ENCODE measurements around the gene TMEM259.

The TMEM259 gene

DNA sequence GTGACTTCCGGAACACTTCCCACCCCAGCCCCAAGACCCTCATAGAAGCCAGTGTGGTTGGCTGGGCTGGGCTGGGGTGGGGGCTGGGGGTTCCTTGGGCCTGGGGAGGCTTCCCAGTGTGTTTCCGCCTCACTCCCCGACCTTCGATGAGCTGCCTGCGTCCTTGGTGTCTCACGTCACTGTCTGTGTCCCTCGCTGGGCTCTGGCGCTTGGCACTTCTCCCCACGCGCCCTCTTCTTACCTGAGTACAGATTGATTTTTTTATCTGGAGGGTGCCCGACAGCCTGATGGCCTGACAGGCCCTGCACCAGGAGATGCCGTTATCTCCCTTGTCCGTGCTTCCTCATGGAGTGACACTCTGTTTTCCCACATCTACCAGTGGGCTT, 28.3 kb downstream of the TMEM259 start:
- Histone ChIP-seq H3K27me3 (peaks cover 29% of the 10 kb centered on the region), H3K9me3 (no peaks in the 10 kb centered on the region), H3K36me3 (no peaks in the 10 kb centered on the region), H3K4me1 (ENCODE audit: control insufficient read depth in 1 of 2, insufficient read depth in 1 of 2, low read depth in 1 of 2, low read length in 1 of 2) (no peaks in the 10 kb centered on the region), H3K4me3 (ENCODE audit: low read depth in 1 of 2, low read length in 1 of 2) (no peak overlapping the region), H3K27ac (no peak overlapping the region)
- TF ChIP-seq, protein P1, sequence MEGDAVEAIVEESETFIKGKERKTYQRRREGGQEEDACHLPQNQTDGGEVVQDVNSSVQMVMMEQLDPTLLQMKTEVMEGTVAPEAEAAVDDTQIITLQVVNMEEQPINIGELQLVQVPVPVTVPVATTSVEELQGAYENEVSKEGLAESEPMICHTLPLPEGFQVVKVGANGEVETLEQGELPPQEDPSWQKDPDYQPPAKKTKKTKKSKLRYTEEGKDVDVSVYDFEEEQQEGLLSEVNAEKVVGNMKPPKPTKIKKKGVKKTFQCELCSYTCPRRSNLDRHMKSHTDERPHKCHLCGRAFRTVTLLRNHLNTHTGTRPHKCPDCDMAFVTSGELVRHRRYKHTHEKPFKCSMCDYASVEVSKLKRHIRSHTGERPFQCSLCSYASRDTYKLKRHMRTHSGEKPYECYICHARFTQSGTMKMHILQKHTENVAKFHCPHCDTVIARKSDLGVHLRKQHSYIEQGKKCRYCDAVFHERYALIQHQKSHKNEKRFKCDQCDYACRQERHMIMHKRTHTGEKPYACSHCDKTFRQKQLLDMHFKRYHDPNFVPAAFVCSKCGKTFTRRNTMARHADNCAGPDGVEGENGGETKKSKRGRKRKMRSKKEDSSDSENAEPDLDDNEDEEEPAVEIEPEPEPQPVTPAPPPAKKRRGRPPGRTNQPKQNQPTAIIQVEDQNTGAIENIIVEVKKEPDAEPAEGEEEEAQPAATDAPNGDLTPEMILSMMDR (IDR thresholded peaks at IDR 0.05): no peak

DNA sequence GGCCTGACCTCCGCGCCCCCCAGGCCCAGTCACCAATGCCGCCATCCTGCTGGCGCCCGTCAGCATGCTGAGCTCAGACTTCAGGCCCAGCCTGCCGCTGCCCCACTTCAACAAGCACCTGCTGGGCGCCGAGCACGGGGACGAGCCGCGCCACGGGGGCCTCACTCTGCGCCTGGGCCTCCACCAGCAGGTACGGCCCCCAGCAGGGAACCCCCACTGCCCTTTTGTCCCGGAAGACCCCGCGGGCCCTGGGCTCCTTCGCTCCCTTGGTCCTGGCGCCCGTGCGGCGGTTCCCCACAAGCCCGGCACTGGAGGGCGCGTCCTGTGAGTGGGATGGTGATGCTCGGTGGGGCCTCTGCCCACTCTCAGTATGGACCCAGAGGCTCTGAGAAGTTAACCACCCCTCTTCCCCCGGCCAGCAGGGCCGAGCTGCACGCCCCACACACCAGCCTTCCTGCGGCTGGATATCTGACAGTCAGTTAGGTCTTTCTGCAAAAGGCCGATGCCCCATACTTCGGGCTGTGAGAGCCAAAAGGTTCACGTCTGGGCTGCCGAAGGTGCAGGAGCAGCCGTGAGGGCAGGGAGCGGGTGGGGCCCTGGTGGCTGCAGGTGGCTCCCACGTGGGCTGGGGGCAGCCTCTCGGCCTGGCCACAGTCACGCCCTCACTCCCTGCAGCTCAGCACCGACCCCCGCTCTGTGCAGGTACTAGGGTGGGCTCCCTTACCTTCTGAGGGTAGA, 28.8 kb downstream of the TMEM259 start:
- Histone ChIP-seq H3K4me1 (ENCODE audit: control insufficient read depth in 1 of 2, insufficient read depth in 1 of 2, low read depth in 1 of 2, low read length in 1 of 2) (no peaks in the 10 kb centered on the region), H3K9me3 (no peaks in the 10 kb centered on the region), H3K4me3 (ENCODE audit: low read depth in 1 of 2, low read length in 1 of 2) (no peak overlapping the region), H3K27me3 (peaks cover 23% of the 10 kb centered on the region), H3K27ac (no peak overlapping the region), H3K36me3 (no peaks in the 10 kb centered on the region)
- TF ChIP-seq, protein P1 (IDR thresholded peaks at IDR 0.05): no peak

DNA sequence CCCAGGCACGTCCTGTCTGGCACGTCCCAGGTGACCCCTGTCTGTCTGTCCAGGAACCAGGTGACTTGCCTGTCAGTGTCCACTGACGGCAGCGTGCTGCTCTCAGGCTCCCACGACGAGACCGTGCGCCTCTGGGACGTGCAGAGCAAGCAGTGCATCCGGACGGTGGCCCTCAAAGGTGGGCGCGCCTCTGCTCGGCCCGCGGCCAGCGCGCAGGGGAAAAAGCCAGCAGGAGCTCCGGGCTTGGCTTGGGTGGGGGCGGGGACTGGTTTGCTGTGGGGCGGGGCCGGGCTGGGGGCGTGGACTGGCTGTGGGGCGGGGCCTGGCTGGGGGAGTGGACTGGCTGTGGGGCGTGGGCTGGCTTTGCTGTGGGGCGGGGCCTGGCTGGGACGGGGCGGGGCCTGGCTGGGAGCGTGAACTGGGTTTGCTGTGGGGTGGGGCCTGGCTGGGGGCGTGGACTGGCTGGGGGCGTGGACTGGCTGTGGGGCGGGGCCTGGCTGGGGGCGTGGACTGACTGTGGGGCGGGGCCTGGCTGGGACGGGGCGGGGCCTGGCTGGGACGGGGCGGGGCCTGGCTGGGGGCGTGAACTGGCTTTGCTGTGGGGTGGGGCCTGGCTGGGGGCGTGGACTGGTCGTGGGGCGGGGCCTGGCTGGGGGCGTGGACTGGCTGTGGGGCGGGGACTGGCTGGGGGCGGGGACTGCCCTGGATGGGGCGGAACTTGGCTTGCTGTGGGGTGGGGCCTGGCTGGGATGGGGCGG, 29.6 kb downstream of the TMEM259 start:
- Histone ChIP-seq H3K36me3 (no peaks in the 10 kb centered on the region), H3K27ac (no peak overlapping the region), H3K27me3 (peaks cover 15% of the 10 kb centered on the region), H3K4me3 (ENCODE audit: low read depth in 1 of 2, low read length in 1 of 2) (no peak overlapping the region), H3K4me1 (ENCODE audit: control insufficient read depth in 1 of 2, insufficient read depth in 1 of 2, low read depth in 1 of 2, low read length in 1 of 2) (no peaks in the 10 kb centered on the region), H3K9me3 (no peaks in the 10 kb centered on the region)
- TF ChIP-seq, protein P1 (IDR thresholded peaks at IDR 0.05): no peak

DNA sequence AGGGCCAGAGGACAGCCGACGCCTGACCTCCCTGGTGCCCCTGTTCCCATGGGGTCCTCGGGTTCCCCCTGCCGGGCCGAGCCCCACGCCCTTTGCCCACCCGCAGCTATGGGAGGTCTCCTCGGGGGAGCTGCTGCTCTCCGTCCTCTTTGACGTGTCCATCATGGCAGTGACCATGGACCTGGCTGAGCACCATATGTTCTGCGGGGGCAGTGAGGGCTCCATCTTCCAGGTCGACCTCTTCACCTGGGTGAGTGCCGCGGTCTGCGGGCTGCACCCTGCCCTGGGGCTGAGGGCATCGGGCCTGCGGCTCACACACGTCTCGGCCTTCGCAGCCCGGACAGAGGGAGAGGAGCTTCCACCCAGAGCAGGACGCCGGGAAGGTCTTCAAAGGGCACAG, 30.2 kb downstream of the TMEM259 start:
- no peaks in the 10 kb centered on the region for H3K36me3 ChIP-seq
- H3K4me1 ChIP-seq (ENCODE audit: control insufficient read depth in 1 of 2, insufficient read depth in 1 of 2, low read depth in 1 of 2, low read length in 1 of 2): no peaks in the 10 kb centered on the region
- no peaks in the 10 kb centered on the region for H3K9me3 ChIP-seq
- TF ChIP-seq, protein P1 (IDR thresholded peaks at IDR 0.05): no peak
- peaks cover 9% of the 10 kb centered on the region for H3K27me3 ChIP-seq
- H3K27ac ChIP-seq: no peak overlapping the region
- H3K4me3 ChIP-seq (ENCODE audit: low read depth in 1 of 2, low read length in 1 of 2): no peak overlapping the region

DNA sequence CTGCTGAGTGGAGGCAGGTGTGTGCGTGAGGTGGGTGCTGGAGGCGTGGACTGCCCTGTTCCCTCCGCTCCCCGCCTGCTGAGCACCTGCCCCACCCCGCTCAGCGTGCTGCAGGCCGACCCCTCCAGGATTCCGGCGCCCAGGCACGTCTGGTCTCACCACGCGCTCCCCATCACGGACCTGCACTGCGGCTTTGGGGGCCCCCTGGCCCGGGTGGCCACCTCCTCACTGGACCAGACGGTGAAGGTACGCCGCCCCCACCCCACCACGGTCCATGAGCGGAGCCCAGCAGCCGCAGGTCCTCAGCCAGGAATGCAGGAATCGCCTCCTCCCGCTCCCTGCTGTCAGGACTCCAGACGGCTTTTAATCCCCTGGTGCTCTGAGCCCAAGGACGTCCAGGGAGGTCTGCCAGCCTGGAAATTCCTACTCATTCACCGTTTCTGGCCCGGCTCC, 30.8 kb downstream of the TMEM259 start:
- TF ChIP-seq, protein P1 (IDR thresholded peaks at IDR 0.05): no peak
- no peak overlapping the region for H3K27ac ChIP-seq

More for the DNA sequence above, 30.8 kb downstream of the TMEM259 start:
- H3K4me3 ChIP-seq (ENCODE audit: low read depth in 1 of 2, low read length in 1 of 2): no peak overlapping the region
- H3K27me3 ChIP-seq: peaks cover 3% of the 10 kb centered on the region
- H3K4me1 ChIP-seq (ENCODE audit: control insufficient read depth in 1 of 2, insufficient read depth in 1 of 2, low read depth in 1 of 2, low read length in 1 of 2): no peaks in the 10 kb centered on the region
- H3K9me3 ChIP-seq: no peaks in the 10 kb centered on the region
- no peaks in the 10 kb centered on the region for H3K36me3 ChIP-seq
